ENCODE measurements around the gene NTM.

Gene NTM

GRCh38 chr11:132158696-132159095, 788.3 kb downstream of the NTM start:
- no peaks in the 10 kb centered on the region for H3K36me3 ChIP-seq (ENCODE audit: insufficient read depth, low read depth, low read length)
- no peaks in the 10 kb centered on the region for H3K9me3 ChIP-seq (ENCODE audit: insufficient read depth, low read depth, low read length)
- H3K27ac ChIP-seq (ENCODE audit: low read length) = no peak overlapping the region
- H3K27me3 ChIP-seq (ENCODE audit: insufficient read depth, low read length) = no peaks in the 10 kb centered on the region
- H3K9ac ChIP-seq (ENCODE audit: low read depth, low read length) = no peak overlapping the region
- no peaks in the 10 kb centered on the region for H3K4me1 ChIP-seq (ENCODE audit: insufficient read depth, low read length)
- no peak overlapping the region for H3K4me3 ChIP-seq (ENCODE audit: low read length)

- Histone ChIP-seq H3K4me3 (ENCODE audit: low read length) (no peak overlapping the region), H3K4me1 (ENCODE audit: insufficient read depth, low read length) (no peaks in the 10 kb centered on the region), H3K36me3 (ENCODE audit: insufficient read depth, low read depth, low read length) (no peaks in the 10 kb centered on the region), H3K27ac (ENCODE audit: low read length) (no peak overlapping the region), H3K9ac (ENCODE audit: low read depth, low read length) (no peak overlapping the region), H3K27me3 (ENCODE audit: insufficient read depth, low read length) (no peaks in the 10 kb centered on the region), H3K9me3 (ENCODE audit: insufficient read depth, low read depth, low read length) (no peaks in the 10 kb centered on the region)
Observed at GRCh38 chr11:132161403-132162078, 791.1 kb downstream of the NTM start.

GRCh38 chr11:132168344-132168981, 798.0 kb downstream of the NTM start:
- Histone ChIP-seq H3K36me3 (ENCODE audit: insufficient read depth, low read depth, low read length) (no peaks in the 10 kb centered on the region), H3K4me1 (ENCODE audit: insufficient read depth, low read length) (no peaks in the 10 kb centered on the region), H3K4me3 (ENCODE audit: low read length) (no peak overlapping the region), H3K27ac (ENCODE audit: low read length) (no peak overlapping the region), H3K9ac (ENCODE audit: low read depth, low read length) (no peak overlapping the region), H3K27me3 (ENCODE audit: insufficient read depth, low read length) (no peaks in the 10 kb centered on the region), H3K9me3 (ENCODE audit: insufficient read depth, low read depth, low read length) (no peaks in the 10 kb centered on the region)

GRCh38 chr11:132171031-132171430, 800.6 kb downstream of the NTM start:
- H3K9ac ChIP-seq (ENCODE audit: low read depth, low read length) = no peak overlapping the region
- no peaks in the 10 kb centered on the region for H3K9me3 ChIP-seq (ENCODE audit: insufficient read depth, low read depth, low read length)
- no peak overlapping the region for H3K4me3 ChIP-seq (ENCODE audit: low read length)
- no peaks in the 10 kb centered on the region for H3K36me3 ChIP-seq (ENCODE audit: insufficient read depth, low read depth, low read length)
- H3K4me1 ChIP-seq (ENCODE audit: insufficient read depth, low read length) = no peaks in the 10 kb centered on the region
- no peak overlapping the region for H3K27ac ChIP-seq (ENCODE audit: low read length)
- no peaks in the 10 kb centered on the region for H3K27me3 ChIP-seq (ENCODE audit: insufficient read depth, low read length)

- H3K4me1 ChIP-seq (ENCODE audit: insufficient read depth, low read length) = no peaks in the 10 kb centered on the region
- H3K9ac ChIP-seq (ENCODE audit: low read depth, low read length) = no peak overlapping the region
- no peak overlapping the region for H3K4me3 ChIP-seq (ENCODE audit: low read length)
- H3K9me3 ChIP-seq (ENCODE audit: insufficient read depth, low read depth, low read length) = no peaks in the 10 kb centered on the region
- H3K27me3 ChIP-seq (ENCODE audit: insufficient read depth, low read length) = no peaks in the 10 kb centered on the region
- H3K36me3 ChIP-seq (ENCODE audit: insufficient read depth, low read depth, low read length) = no peaks in the 10 kb centered on the region
- H3K27ac ChIP-seq (ENCODE audit: low read length) = no peak overlapping the region
Observed at GRCh38 chr11:132174362-132175255, 804.2 kb downstream of the NTM start.

- H3K4me1 ChIP-seq (ENCODE audit: insufficient read depth, low read length) = no peaks in the 10 kb centered on the region
- H3K27ac ChIP-seq (ENCODE audit: low read length) = no peak overlapping the region
Observed at GRCh38 chr11:132177106-132177505, 806.7 kb downstream of the NTM start.

DNA sequence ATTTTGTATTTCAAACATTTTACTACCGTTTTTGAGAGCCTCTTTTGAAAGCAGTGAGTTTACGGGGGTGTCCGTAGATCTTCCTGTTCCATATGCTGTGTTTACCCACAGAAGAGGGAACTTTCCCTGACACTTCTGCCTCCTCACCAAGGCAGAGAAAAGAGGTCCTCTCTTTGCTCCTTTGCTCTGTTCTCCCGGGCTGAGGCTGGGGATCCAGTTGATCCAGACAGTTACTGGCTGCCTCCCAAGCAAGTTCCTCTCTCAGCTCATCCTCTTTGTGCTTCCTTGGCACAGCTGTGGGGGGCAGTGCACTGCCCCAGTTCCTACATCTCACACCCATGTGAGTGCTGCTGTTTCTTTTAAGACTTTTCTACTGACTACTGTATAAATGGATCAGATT, 813.7 kb downstream of the NTM start:
- no peak overlapping the region for H3K4me3 ChIP-seq (ENCODE audit: low read length)
- H3K27me3 ChIP-seq (ENCODE audit: insufficient read depth, low read length) = no peaks in the 10 kb centered on the region
- H3K4me1 ChIP-seq (ENCODE audit: insufficient read depth, low read length) = no peaks in the 10 kb centered on the region
- H3K27ac ChIP-seq (ENCODE audit: low read length) = no peak overlapping the region
- H3K9me3 ChIP-seq (ENCODE audit: insufficient read depth, low read depth, low read length) = no peaks in the 10 kb centered on the region
- H3K9ac ChIP-seq (ENCODE audit: low read depth, low read length) = no peak overlapping the region
- H3K36me3 ChIP-seq (ENCODE audit: insufficient read depth, low read depth, low read length) = no peaks in the 10 kb centered on the region

More at GRCh38 chr11:132177106-132177505, 806.7 kb downstream of the NTM start:
- Histone ChIP-seq H3K27me3 (ENCODE audit: insufficient read depth, low read length) (no peaks in the 10 kb centered on the region), H3K36me3 (ENCODE audit: insufficient read depth, low read depth, low read length) (no peaks in the 10 kb centered on the region), H3K9me3 (ENCODE audit: insufficient read depth, low read depth, low read length) (no peaks in the 10 kb centered on the region), H3K9ac (ENCODE audit: low read depth, low read length) (no peak overlapping the region), H3K4me3 (ENCODE audit: low read length) (no peak overlapping the region)

GRCh38 chr11:132185726-132186592, 815.5 kb downstream of the NTM start:
- no peaks in the 10 kb centered on the region for H3K4me1 ChIP-seq (ENCODE audit: insufficient read depth, low read length)
- no peak overlapping the region for H3K27ac ChIP-seq (ENCODE audit: low read length)
- no peak overlapping the region for H3K9ac ChIP-seq (ENCODE audit: low read depth, low read length)
- no peaks in the 10 kb centered on the region for H3K36me3 ChIP-seq (ENCODE audit: insufficient read depth, low read depth, low read length)
- H3K27me3 ChIP-seq (ENCODE audit: insufficient read depth, low read length) = no peaks in the 10 kb centered on the region
- no peaks in the 10 kb centered on the region for H3K9me3 ChIP-seq (ENCODE audit: insufficient read depth, low read depth, low read length)
- no peak overlapping the region for H3K4me3 ChIP-seq (ENCODE audit: low read length)

DNA sequence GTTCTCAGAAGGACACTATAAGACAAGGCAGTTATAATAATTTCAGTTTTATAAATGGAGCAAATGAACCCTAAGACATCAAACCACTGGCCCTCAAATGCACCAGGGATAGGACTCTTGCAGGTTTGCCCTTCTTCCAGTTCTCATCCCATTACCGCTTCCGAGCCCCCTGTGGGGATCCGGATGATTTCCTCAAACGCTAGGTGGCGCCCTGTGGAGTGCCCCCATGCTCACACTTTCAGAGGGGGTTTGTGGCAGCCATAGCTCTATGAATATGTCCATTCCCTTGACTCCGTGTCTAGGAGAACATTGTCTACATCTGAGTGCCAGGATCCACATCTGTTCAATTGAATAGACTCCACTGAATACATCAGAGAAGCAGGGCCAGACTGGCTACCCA, 816.3 kb downstream of the NTM start:
- no peak overlapping the region for H3K9ac ChIP-seq (ENCODE audit: low read depth, low read length)
- no peaks in the 10 kb centered on the region for H3K36me3 ChIP-seq (ENCODE audit: insufficient read depth, low read depth, low read length)
- no peaks in the 10 kb centered on the region for H3K4me1 ChIP-seq (ENCODE audit: insufficient read depth, low read length)
- H3K9me3 ChIP-seq (ENCODE audit: insufficient read depth, low read depth, low read length) = no peaks in the 10 kb centered on the region
- no peak overlapping the region for H3K4me3 ChIP-seq (ENCODE audit: low read length)
- no peak overlapping the region for H3K27ac ChIP-seq (ENCODE audit: low read length)
- no peaks in the 10 kb centered on the region for H3K27me3 ChIP-seq (ENCODE audit: insufficient read depth, low read length)

- Histone ChIP-seq H3K9me3 (ENCODE audit: insufficient read depth, low read depth, low read length) (no peaks in the 10 kb centered on the region), H3K9ac (ENCODE audit: low read depth, low read length) (no peak overlapping the region), H3K4me1 (ENCODE audit: insufficient read depth, low read length) (no peaks in the 10 kb centered on the region), H3K27ac (ENCODE audit: low read length) (no peak overlapping the region), H3K4me3 (ENCODE audit: low read length) (no peak overlapping the region), H3K27me3 (ENCODE audit: insufficient read depth, low read length) (no peaks in the 10 kb centered on the region), H3K36me3 (ENCODE audit: insufficient read depth, low read depth, low read length) (no peaks in the 10 kb centered on the region)
Observed at GRCh38 chr11:132187386-132187785, 817.0 kb downstream of the NTM start.

- Histone ChIP-seq H3K27ac (ENCODE audit: low read length) (no peak overlapping the region), H3K9me3 (ENCODE audit: insufficient read depth, low read depth, low read length) (no peaks in the 10 kb centered on the region), H3K9ac (ENCODE audit: low read depth, low read length) (no peak overlapping the region), H3K4me1 (ENCODE audit: insufficient read depth, low read length) (no peaks in the 10 kb centered on the region), H3K4me3 (ENCODE audit: low read length) (no peak overlapping the region), H3K36me3 (ENCODE audit: insufficient read depth, low read depth, low read length) (no peaks in the 10 kb centered on the region), H3K27me3 (ENCODE audit: insufficient read depth, low read length) (no peaks in the 10 kb centered on the region)
Observed at GRCh38 chr11:132187814-132188213, 817.4 kb downstream of the NTM start.

Measured in iPS-20b (cell line).